ENCODE data around the gene TF.

Gene TF

GRCh38 chr3:133753107-133753778, 7.0 kb downstream of the TF start:
- no peak for DNase-seq (ENCODE audit: low spot score)
- H3K27ac ChIP-seq = no peak overlapping the region
- TF ChIP-seq, protein P1, sequence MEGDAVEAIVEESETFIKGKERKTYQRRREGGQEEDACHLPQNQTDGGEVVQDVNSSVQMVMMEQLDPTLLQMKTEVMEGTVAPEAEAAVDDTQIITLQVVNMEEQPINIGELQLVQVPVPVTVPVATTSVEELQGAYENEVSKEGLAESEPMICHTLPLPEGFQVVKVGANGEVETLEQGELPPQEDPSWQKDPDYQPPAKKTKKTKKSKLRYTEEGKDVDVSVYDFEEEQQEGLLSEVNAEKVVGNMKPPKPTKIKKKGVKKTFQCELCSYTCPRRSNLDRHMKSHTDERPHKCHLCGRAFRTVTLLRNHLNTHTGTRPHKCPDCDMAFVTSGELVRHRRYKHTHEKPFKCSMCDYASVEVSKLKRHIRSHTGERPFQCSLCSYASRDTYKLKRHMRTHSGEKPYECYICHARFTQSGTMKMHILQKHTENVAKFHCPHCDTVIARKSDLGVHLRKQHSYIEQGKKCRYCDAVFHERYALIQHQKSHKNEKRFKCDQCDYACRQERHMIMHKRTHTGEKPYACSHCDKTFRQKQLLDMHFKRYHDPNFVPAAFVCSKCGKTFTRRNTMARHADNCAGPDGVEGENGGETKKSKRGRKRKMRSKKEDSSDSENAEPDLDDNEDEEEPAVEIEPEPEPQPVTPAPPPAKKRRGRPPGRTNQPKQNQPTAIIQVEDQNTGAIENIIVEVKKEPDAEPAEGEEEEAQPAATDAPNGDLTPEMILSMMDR (conservative IDR thresholded peaks at IDR 0.05; ENCODE audit: low read depth) = no peak
- ChIA-PET CTCF (no interaction called here), POLR2A (ENCODE audit: low non-redundant PET) (no interaction called here)

- ChIA-PET CTCF (no interaction called here), POLR2A (ENCODE audit: low non-redundant PET) (no interaction called here)
Observed at GRCh38 chr3:133753779-133754164, 7.6 kb downstream of the TF start.

GRCh38 chr3:133754455-133754854, 8.3 kb downstream of the TF start:
- TF ChIP-seq, protein P1 (conservative IDR thresholded peaks at IDR 0.05; ENCODE audit: low read depth) = no peak
- DNase-seq (ENCODE audit: low spot score) = no peak
- ChIA-PET POLR2A (ENCODE audit: low non-redundant PET) (no interaction called here), CTCF (no interaction called here)
- H3K27ac ChIP-seq = no peak overlapping the region

More at GRCh38 chr3:133753779-133754164, 7.6 kb downstream of the TF start:
- TF ChIP-seq, protein P1 (conservative IDR thresholded peaks at IDR 0.05; ENCODE audit: low read depth) = no peak
- H3K27ac ChIP-seq = no peak overlapping the region
- DNase-seq (ENCODE audit: low spot score) = no peak

- TF ChIP-seq, protein P1 (conservative IDR thresholded peaks at IDR 0.05; ENCODE audit: low read depth) = no peak
Observed at GRCh38 chr3:133754973-133755828, 9.0 kb downstream of the TF start.

DNA sequence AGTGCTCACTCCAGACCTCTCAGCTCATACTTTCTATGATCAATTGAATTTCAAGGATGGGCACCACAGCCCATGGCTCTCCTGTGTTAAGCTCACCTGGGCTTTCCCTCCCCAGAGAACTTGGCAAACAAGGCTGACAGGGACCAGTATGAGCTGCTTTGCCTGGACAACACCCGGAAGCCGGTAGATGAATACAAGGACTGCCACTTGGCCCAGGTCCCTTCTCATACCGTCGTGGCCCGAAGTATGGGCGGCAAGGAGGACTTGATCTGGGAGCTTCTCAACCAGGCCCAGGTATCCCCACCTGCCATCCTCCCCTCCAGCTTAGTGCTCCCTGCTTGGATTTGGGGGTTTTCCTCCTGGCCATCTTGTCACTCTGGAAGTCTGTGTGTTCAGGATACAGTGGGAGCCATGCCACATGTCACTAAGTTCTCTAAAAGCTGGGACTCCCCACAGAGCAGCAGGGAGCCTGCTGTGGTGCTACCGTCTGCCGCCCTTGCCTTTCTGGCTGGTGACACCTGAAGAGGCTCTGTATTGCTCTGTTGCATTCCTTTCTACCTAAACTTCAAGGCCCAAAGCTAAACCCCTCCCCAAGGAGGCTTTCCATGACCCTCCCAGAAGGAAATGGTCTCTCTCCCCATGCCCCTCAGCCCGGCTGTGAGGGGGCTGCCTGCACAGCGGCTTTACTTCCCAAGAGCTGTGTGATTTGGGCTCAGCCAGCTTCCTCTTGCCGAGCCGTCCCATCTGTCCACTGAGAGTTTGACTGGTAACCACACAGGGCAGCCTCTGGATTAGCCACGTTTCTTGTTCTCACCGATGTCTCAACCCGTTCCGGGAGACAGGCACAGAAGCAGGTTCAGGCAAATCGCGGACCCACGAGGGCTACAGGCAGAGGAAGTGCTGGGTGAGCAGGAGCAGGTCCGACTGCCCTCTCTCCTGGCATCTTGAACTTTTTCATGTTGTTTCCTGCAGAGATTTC, 10.8 kb downstream of the TF start:
- TF ChIP-seq, protein P1 (conservative IDR thresholded peaks at IDR 0.05; ENCODE audit: low read depth) = no peak
- no peak for DNase-seq (ENCODE audit: low spot score)
- POLR2A ChIA-PET (ENCODE audit: low non-redundant PET) = no interaction called here
- CTCF ChIA-PET = interaction anchor here (0.6 kb wide), 1 partner anchor 63 kb away, joined by 3 read pairs; no protein-coding TSS in a partner anchor
- H3K27ac ChIP-seq = no peak overlapping the region

More at GRCh38 chr3:133754973-133755828, 9.0 kb downstream of the TF start:
- POLR2A ChIA-PET (ENCODE audit: low non-redundant PET) = no interaction called here
- CTCF ChIA-PET = no interaction called here
- no peak for DNase-seq (ENCODE audit: low spot score)
- H3K27ac ChIP-seq = no peak overlapping the region
